IMR-90 (cell line): ENCODE data around the gene LYZ. TPM values are rescaled to one million over a fixed set of nuclear protein-coding genes. Genes with fewer than 3 reads are reported as not detected.

Source experiments
- ATAC-seq: fragments of 200-7000 bp; cut with Tn5 transposase; 2 replicates; pipeline ENCODE4 v1.9.1; 2020; ENCODE audit warnings: low read depth, mild to moderate bottlenecking, moderate library complexity
- BruUV-seq: library from RNA; stranded (reverse); fragments of 400-500 nt; replicated peaks from 2 replicates; lab custom pipeline; 2021; lab: Mats Ljungman, UMichigan
- CTCF ChIA-PET: fragments of 300-600 bp; formaldehyde crosslinking; extraction: SDS; loops from one replicate; lab custom pipeline; 2021; ENCODE audit warnings: antibody characterized with exemption; lab: Yijun Ruan, JAX
- POLR2A ChIA-PET: fragments of 300-600 bp; sonication (Branson Sonifier 250); formaldehyde crosslinking; loops from one replicate; lab custom pipeline; 2022; ENCODE audit warnings: antibody characterized with exemption; ENCODE audit not compliant: unreplicated experiment; lab: Charles Lee
- DNase-seq: peaks from one replicate; pipeline ENCODE4 v3.0.0; 2013
- H2AFZ ChIP-seq: replicated peaks from 2 replicates; pipeline ENCODE3; 2013; ENCODE audit warnings: low read length, mild to moderate bottlenecking; ENCODE audit not compliant: poor library complexity
- H2AK5ac ChIP-seq: 2 replicates; pipeline ENCODE4 v1.6.1; 2013; ENCODE audit warnings: low read depth, low read length, inconsistent platforms
- H2AK9ac ChIP-seq: replicated peaks from 2 replicates; pipeline ENCODE3; 2013; ENCODE audit warnings: mild to moderate bottlenecking, low read depth, low read length, moderate library complexity; ENCODE audit not compliant: poor library complexity
- H2BK120ac ChIP-seq: 2 replicates; pipeline ENCODE4 v1.6.1; 2013; ENCODE audit warnings: low read depth, low read length, inconsistent platforms
- H2BK15ac ChIP-seq: 3 replicates; pipeline ENCODE4 v1.6.1; 2013; ENCODE audit warnings: low read depth, low read length, inconsistent platforms
- H2BK20ac ChIP-seq: 2 replicates; pipeline ENCODE4 v1.6.1; 2013; ENCODE audit warnings: low read depth, mild to moderate bottlenecking, inconsistent platforms, low read length, moderate library complexity
- H2BK5ac ChIP-seq: 2 replicates; pipeline ENCODE4 v1.6.1; 2013; ENCODE audit warnings: mild to moderate bottlenecking, low read depth, low read length, inconsistent platforms; ENCODE audit not compliant: poor library complexity, severe bottlenecking
- H3K14ac ChIP-seq: replicated peaks from 2 replicates; pipeline ENCODE4 v1.6.1; 2013; ENCODE audit warnings: low read depth, low read length, inconsistent platforms
- H3K18ac ChIP-seq: 2 replicates; pipeline ENCODE4 v1.6.1; 2013; ENCODE audit warnings: low read depth, low read length, control low read depth
- H3K23ac ChIP-seq: 2 replicates; pipeline ENCODE4 v1.6.1; 2013; ENCODE audit warnings: low read depth, low read length, inconsistent platforms
- H3K27ac ChIP-seq: 2 replicates; pipeline ENCODE4 v1.5.1; 2013; ENCODE audit warnings: mild to moderate bottlenecking, control low read depth, low read length; ENCODE audit not compliant: insufficient read depth
- H3K27me3 ChIP-seq: 2 replicates; pipeline ENCODE4 v1.6.1; 2013; ENCODE audit warnings: low read length; ENCODE audit not compliant: control insufficient read depth, insufficient read depth
- H3K36me3 ChIP-seq: 2 replicates; pipeline ENCODE4 v1.6.1; 2013; ENCODE audit warnings: low read length, mixed read lengths; ENCODE audit not compliant: control insufficient read depth, insufficient read depth
- H3K4ac ChIP-seq: 2 replicates; pipeline ENCODE4 v1.6.1; 2013; ENCODE audit warnings: low read depth, low read length, inconsistent platforms
- H3K4me1 ChIP-seq: 2 replicates; pipeline ENCODE4 v1.6.1; 2013; ENCODE audit warnings: low read length, mixed read lengths; ENCODE audit not compliant: control insufficient read depth, insufficient read depth
- H3K4me2 ChIP-seq: 2 replicates; pipeline ENCODE4 v1.6.1; 2013; ENCODE audit warnings: low read depth, mild to moderate bottlenecking, control low read depth, low read length, moderate library complexity
- H3K4me3 ChIP-seq: 2 replicates; pipeline ENCODE4 v1.5.1; 2013; ENCODE audit warnings: low read depth, mild to moderate bottlenecking, control low read depth, low read length, moderate library complexity; ENCODE audit not compliant: insufficient read depth
- H3K56ac ChIP-seq: 2 replicates; pipeline ENCODE4 v1.6.1; 2013; ENCODE audit warnings: low read length, inconsistent platforms; ENCODE audit not compliant: insufficient read depth; ENCODE audit errors: extremely low read depth
- H3K79me1 ChIP-seq, 2 experiments: 2 replicates each; pipeline ENCODE4 v1.6.1; 2013; ENCODE audit warnings: low read length in 2 of 2, inconsistent platforms in 1 of 2, low read depth in 1 of 2
- H3K9ac ChIP-seq: 2 replicates; pipeline ENCODE4 v1.6.1; 2013; ENCODE audit warnings: low read depth, low read length, control low read depth
- H3K9me1 ChIP-seq: 2 replicates; pipeline ENCODE4 v1.6.1; 2013; ENCODE audit warnings: low read length, inconsistent platforms; ENCODE audit not compliant: insufficient read depth
- H3K9me3 ChIP-seq: 2 replicates; pipeline ENCODE4 v1.6.1; 2013; ENCODE audit warnings: low read length; ENCODE audit not compliant: control insufficient read depth, insufficient read depth
- H4K20me1 ChIP-seq: 2 replicates; pipeline ENCODE4 v1.6.1; 2013; ENCODE audit warnings: low read length, inconsistent platforms; ENCODE audit not compliant: insufficient read depth
- H4K5ac ChIP-seq: 2 replicates; pipeline ENCODE4 v1.6.1; 2013; ENCODE audit warnings: mild to moderate bottlenecking, low read depth, low read length, control low read depth
- H4K8ac ChIP-seq, 2 experiments: 2 replicates each; pipeline ENCODE4 v1.6.1; 2013; ENCODE audit warnings: low read depth in 2 of 2, low read length in 2 of 2, control low read depth in 1 of 2, inconsistent platforms in 1 of 2
- H4K91ac ChIP-seq: 2 replicates; pipeline ENCODE4 v1.6.1; 2013; ENCODE audit warnings: low read depth, low read length, inconsistent platforms; ENCODE audit not compliant: insufficient read depth
- FOS ChIP-seq: fragments of 150-350 bp; IDR thresholded peaks from 2 replicates; pipeline ENCODE4 v1.6.1; 2016; ENCODE audit warnings: low read depth, low read length
- SMC3 ChIP-seq: fragments of 150-350 bp; IDR thresholded peaks from 2 replicates; pipeline ENCODE4 v1.6.1; 2016; ENCODE audit warnings: low read depth, mild to moderate bottlenecking, antibody characterized with exemption, low read length, moderate library complexity
- WGBS, 2 experiments: methylation state at CpG; one replicate each; pipeline versions ENCODE4 v1.1.5 to v1.1.7; 2013; ENCODE audit warnings: missing lambda C conversion rate in 2 of 2; ENCODE audit not compliant: insufficient read length in 1 of 2; ENCODE audit errors: extremely low coverage in 2 of 2; 5-methylcytosine and 5-hydroxymethylcytosine counted together
- dilution Hi-C: fragments of 300-500 bp; cut with HindIII; formaldehyde crosslinking; loops from one replicate; pipeline ENCODE4 v1.14.3; 2018; ENCODE audit warnings: low sequenced_read_pairs; ENCODE audit not compliant: unreplicated experiment
- in situ Hi-C: fragments of 300-500 bp; cut with MboI; formaldehyde crosslinking; loops from 3 replicates; pipeline ENCODE4 v1.14.3; 2019; ENCODE audit warnings: low sequenced_read_pairs, inconsistent platforms, mixed read lengths
- intact Hi-C: fragments of 100-400 bp; cut with micrococcal nuclease; formaldehyde crosslinking; loops from 2 replicates; pipeline ENCODE4 v1.10.0; 2022
- polyA plus RNA-seq, 3 experiments: library from polyadenylated mRNA; depleted of rRNA; stranded (reverse); fragments of >200 nt; gene quantifications; 2 replicates each; pipeline ENCODE4 v1.2.3, GENCODE V29; 2012; ENCODE audit warnings: low replicate concordance in 1 of 3
- total RNA-seq: library from RNA; depleted of rRNA; stranded (reverse); fragments of >200 nt; gene quantifications from 2 replicates; pipeline ENCODE4 v1.2.3, GENCODE V29; 2012

Gene LYZ
- total and polyA plus RNA-seq, 2 of the 4 experiments (the other 2 are of a cell fraction), result not detected

DNA sequence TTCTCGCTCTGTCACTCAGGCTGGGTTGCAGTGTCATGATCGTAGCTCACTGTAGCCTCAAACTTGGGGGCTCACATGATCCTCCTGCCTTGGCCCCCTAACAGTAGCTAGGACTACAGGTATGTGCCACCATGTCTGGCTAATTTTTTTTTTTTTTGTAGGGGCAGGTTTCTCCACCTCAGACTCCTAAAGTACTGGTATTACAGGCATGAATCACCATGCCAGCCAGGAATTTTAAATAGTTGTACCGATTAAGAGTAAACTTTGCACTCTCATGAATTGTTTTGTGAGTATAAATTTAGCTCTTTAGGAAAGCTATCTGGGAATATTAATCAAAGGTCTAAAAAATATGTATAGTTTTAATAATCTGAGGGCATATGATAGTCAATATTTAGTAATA, 36.9 kb downstream of the LYZ start:
- Histone ChIP-seq H3K18ac (no peak overlapping the region), H2BK15ac (no peak overlapping the region), H3K4me3 (no peak overlapping the region), H4K8ac (no peak overlapping the region), H3K4me2 (no peak overlapping the region), H3K4ac (no peak overlapping the region), H2BK20ac (no peak overlapping the region), H4K91ac (no peak overlapping the region), H3K9me3 (no peaks in the 10 kb centered on the region), H3K9me1 (0 out of 2 replicates have a peak, but pooled peaks cover 3% of the 10 kb centered on the region), H3K56ac (no peak overlapping the region), H2BK120ac (no peak overlapping the region), H2AK5ac (no peak overlapping the region), H3K36me3 (no peaks in the 10 kb centered on the region), H2AK9ac (no peak overlapping the region), H3K9ac (no peak overlapping the region), H2AFZ (no peak overlapping the region), H3K27me3 (no peaks in the 10 kb centered on the region), H3K27ac (no peak overlapping the region), H3K4me1 (no peaks in the 10 kb centered on the region; the same call in 1 of the 2 replicates), H3K14ac (no peak overlapping the region), H2BK5ac (no peak overlapping the region), H4K20me1 (no peaks in the 10 kb centered on the region), H3K23ac (no peak overlapping the region), H3K79me1 (peaks cover 0 to 5% of the 10 kb centered on the region in 2 experiments; a peak in 2 of 4 replicates), H4K5ac (no peak overlapping the region)
- WGBS, 2 experiments, result no CpG with 5 or more reads among the region's 3 CpGs
- dilution Hi-C loops (no loop called here), intact Hi-C loops (loop anchor here (5.0 kb wide), 1 partner anchor 202 kb away; the partner anchor contains the start of gene CCT2), in situ Hi-C loops (loop anchor here (5.0 kb wide), 1 partner anchor 187 kb away; no protein-coding TSS in a partner anchor)
- ATAC-seq (no peak), DNase-seq (no peak)
- TF ChIP-seq FOS (no peak), SMC3 (no peak)
- ChIA-PET POLR2A (no interaction called here), CTCF (interaction anchor here (0.7 to 1.2 kb wide), 3 partner anchors 27 to 160 kb away, joined by 3 to 4 read pairs (median 3); no protein-coding TSS in a partner anchor)
- BruUV-seq, result no TSS peak
